HL-60 (cell line): Measurements from ENCODE around the gene KRTAP2-2.

Source experiments
- POLR2AphosphoS5 ChIP-seq: IDR thresholded peaks from 2 replicates; pipeline ENCODE4 v1.6.1; 2012; ENCODE audit warnings: low read depth
- TF ChIP-seq, protein P1 (sequence below): IDR thresholded peaks from one replicate; pipeline ENCODE4 v1.5.1; 2011; ENCODE audit warnings: low read length, control low read depth, inconsistent platforms; ENCODE audit not compliant: insufficient read depth

DNA sequence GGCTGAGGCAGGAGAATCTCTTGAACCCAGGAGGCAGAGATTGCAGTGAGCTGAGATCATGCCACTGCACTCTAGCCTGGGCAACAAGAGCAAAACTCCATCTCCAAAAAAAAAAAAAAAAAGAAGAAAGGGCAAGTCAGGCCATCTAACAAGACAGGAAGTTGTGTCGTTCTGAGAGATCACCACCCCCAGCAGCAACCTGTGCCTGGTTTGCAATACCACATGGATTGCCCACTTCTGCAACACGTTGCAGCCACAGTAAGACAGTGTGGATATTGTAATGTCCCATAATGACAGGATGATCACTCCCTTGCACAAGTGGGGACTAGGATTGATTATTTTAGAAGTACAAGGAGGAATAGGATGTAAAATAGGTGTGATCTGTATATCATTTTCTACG is 14.0 kb upstream of the KRTAP2-2 start:
- TF ChIP-seq, protein P1, sequence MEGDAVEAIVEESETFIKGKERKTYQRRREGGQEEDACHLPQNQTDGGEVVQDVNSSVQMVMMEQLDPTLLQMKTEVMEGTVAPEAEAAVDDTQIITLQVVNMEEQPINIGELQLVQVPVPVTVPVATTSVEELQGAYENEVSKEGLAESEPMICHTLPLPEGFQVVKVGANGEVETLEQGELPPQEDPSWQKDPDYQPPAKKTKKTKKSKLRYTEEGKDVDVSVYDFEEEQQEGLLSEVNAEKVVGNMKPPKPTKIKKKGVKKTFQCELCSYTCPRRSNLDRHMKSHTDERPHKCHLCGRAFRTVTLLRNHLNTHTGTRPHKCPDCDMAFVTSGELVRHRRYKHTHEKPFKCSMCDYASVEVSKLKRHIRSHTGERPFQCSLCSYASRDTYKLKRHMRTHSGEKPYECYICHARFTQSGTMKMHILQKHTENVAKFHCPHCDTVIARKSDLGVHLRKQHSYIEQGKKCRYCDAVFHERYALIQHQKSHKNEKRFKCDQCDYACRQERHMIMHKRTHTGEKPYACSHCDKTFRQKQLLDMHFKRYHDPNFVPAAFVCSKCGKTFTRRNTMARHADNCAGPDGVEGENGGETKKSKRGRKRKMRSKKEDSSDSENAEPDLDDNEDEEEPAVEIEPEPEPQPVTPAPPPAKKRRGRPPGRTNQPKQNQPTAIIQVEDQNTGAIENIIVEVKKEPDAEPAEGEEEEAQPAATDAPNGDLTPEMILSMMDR: no peak
- TF ChIP-seq POLR2AphosphoS5: peak; percentile 71
